ENCODE results near the gene LRMDA. TPM values are rescaled to one million over a fixed set of nuclear protein-coding genes. Genes with fewer than 3 reads are reported as not detected.

LRMDA gene
- total and polyA plus RNA-seq, 2 of the 13 experiments (the other 11 are each of a cell fraction or from before 2014, with no cell fraction given), result 13.4 to 22.0 TPM

GRCh38 chr10:75431180-75432111, at the start of gene LRMDA (continued):
- TF ChIP-seq TIGD3 (CRISPR knock-in tag; IDR thresholded peaks at IDR 0.05; ENCODE audit: borderline replicate concordance) (no peak), ARNT2 (CRISPR knock-in tag; IDR thresholded peaks at IDR 0.05; ENCODE audit: low read depth) (peak; percentile 79), SALL1 (CRISPR knock-in tag; IDR thresholded peaks at IDR 0.05) (peak; percentile 51; the same call in 1 of the 2 replicates), ZNF354B (CRISPR knock-in tag; IDR thresholded peaks at IDR 0.05) (no peak), SAP130 (CRISPR knock-in tag; IDR thresholded peaks at IDR 0.05; ENCODE audit: low read depth) (peak; percentile 63), PITX1 (CRISPR knock-in tag; IDR thresholded peaks at IDR 0.05) (peak; percentile 46; the same call in 1 of the 2 replicates), ZNF713 (CRISPR knock-in tag; IDR thresholded peaks at IDR 0.05) (no peak), ARID2 (CRISPR knock-in tag; IDR thresholded peaks at IDR 0.05; ENCODE audit: borderline replicate concordance) (no peak), POLR2AphosphoS2 (IDR thresholded peaks at IDR 0.05; ENCODE audit: low read depth, low read length) (no peak), NBN (conservative IDR thresholded peaks at IDR 0.05) (no peak), ZBTB49 (CRISPR knock-in tag; IDR thresholded peaks at IDR 0.05; ENCODE audit: borderline replicate concordance) (no peak), ZNF24 (IDR thresholded peaks at IDR 0.05) (no peak), AKAP8 (CRISPR knock-in tag; IDR thresholded peaks at IDR 0.05) (no peak), REPIN1 (CRISPR knock-in tag; IDR thresholded peaks at IDR 0.05; ENCODE audit: borderline replicate concordance, low read depth) (peak; percentile 44; the same call in 1 of the 2 replicates), NR3C1 (CRISPR knock-in tag; IDR thresholded peaks at IDR 0.05) (no peak), GLI4 (CRISPR knock-in tag; IDR thresholded peaks at IDR 0.05; ENCODE audit: borderline replicate concordance) (no peak), ZSCAN31 (CRISPR knock-in tag; IDR thresholded peaks at IDR 0.05; ENCODE audit: low read depth) (0 out of 2 replicates have a peak, but pooled peaks have one; percentile 19), NCOA2 (CRISPR knock-in tag; IDR thresholded peaks at IDR 0.05) (peak; percentile 81), ARID5B (CRISPR knock-in tag; IDR thresholded peaks at IDR 0.05) (peak; percentile 70; the same call in 1 of the 2 replicates), IKZF5 (CRISPR knock-in tag; IDR thresholded peaks at IDR 0.05) (no peak)

Data from HepG2 (cell line).